Progenitor cell of endocrine pancreas (in vitro differentiated cells): ENCODE data around the gene HOXD4. TPM values are rescaled to one million over a fixed set of nuclear protein-coding genes. Genes with fewer than 3 reads are reported as not detected.

Experiments used
- DNase-seq: peaks from one replicate; pipeline ENCODE4 v3.0.0; 2021; ENCODE audit warnings: low spot score; ENCODE audit not compliant: unreplicated experiment
- H3K27ac Mint-ChIP-seq: 2 replicates; pipeline ENCODE4 v1.8.0; 2021; ENCODE audit warnings: mild to moderate bottlenecking, moderate library complexity, mixed read lengths
- H3K27me3 Mint-ChIP-seq: 2 replicates; pipeline ENCODE4 v1.8.0; 2021; ENCODE audit warnings: mixed read lengths
- H3K36me3 Mint-ChIP-seq: 2 replicates; pipeline ENCODE4 v1.8.0; 2022; ENCODE audit warnings: mixed read lengths; ENCODE audit not compliant: insufficient read depth
- H3K4me1 Mint-ChIP-seq: 2 replicates; pipeline ENCODE4 v1.8.0; 2021; ENCODE audit warnings: low read depth, mixed read lengths
- H3K4me3 Mint-ChIP-seq: 2 replicates; pipeline ENCODE4 v1.8.0; 2021; ENCODE audit warnings: low read depth, mild to moderate bottlenecking, moderate library complexity, mixed read lengths
- H3K9me3 Mint-ChIP-seq: 2 replicates; pipeline ENCODE4 v1.8.0; 2021; ENCODE audit warnings: low read depth, mixed read lengths
- total RNA-seq: library from RNA; stranded (reverse); gene quantifications from 2 replicates; pipeline ENCODE4 v1.2.1, GENCODE V29; 2021
- TF ChIP-seq, protein P1 (sequence below): fragments of 200-600 bp; sonication (generic); IDR thresholded peaks from one replicate; pipeline ENCODE4 v1.5.0; 2021; ENCODE audit warnings: antibody characterized with exemption, mild to moderate bottlenecking; ENCODE audit not compliant: unreplicated experiment

The HOXD4 gene
- total RNA-seq, 1 donor from 2014 or later: not detected

- Mint-ChIP-seq H3K4me3 (peak overlapping the region; percentile 32), H3K27me3 (peaks cover 89% of the 10 kb centered on the region), H3K27ac (no peak overlapping the region), H3K36me3 (no peaks in the 10 kb centered on the region), H3K4me1 (no peaks in the 10 kb centered on the region), H3K9me3 (no peaks in the 10 kb centered on the region)
- TF ChIP-seq, protein P1, sequence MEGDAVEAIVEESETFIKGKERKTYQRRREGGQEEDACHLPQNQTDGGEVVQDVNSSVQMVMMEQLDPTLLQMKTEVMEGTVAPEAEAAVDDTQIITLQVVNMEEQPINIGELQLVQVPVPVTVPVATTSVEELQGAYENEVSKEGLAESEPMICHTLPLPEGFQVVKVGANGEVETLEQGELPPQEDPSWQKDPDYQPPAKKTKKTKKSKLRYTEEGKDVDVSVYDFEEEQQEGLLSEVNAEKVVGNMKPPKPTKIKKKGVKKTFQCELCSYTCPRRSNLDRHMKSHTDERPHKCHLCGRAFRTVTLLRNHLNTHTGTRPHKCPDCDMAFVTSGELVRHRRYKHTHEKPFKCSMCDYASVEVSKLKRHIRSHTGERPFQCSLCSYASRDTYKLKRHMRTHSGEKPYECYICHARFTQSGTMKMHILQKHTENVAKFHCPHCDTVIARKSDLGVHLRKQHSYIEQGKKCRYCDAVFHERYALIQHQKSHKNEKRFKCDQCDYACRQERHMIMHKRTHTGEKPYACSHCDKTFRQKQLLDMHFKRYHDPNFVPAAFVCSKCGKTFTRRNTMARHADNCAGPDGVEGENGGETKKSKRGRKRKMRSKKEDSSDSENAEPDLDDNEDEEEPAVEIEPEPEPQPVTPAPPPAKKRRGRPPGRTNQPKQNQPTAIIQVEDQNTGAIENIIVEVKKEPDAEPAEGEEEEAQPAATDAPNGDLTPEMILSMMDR: peak; percentile 14
- no peak for DNase-seq
Measured at GRCh38 chr2:176130147-176130956, 21.0 kb upstream of the HOXD4 start.

DNA sequence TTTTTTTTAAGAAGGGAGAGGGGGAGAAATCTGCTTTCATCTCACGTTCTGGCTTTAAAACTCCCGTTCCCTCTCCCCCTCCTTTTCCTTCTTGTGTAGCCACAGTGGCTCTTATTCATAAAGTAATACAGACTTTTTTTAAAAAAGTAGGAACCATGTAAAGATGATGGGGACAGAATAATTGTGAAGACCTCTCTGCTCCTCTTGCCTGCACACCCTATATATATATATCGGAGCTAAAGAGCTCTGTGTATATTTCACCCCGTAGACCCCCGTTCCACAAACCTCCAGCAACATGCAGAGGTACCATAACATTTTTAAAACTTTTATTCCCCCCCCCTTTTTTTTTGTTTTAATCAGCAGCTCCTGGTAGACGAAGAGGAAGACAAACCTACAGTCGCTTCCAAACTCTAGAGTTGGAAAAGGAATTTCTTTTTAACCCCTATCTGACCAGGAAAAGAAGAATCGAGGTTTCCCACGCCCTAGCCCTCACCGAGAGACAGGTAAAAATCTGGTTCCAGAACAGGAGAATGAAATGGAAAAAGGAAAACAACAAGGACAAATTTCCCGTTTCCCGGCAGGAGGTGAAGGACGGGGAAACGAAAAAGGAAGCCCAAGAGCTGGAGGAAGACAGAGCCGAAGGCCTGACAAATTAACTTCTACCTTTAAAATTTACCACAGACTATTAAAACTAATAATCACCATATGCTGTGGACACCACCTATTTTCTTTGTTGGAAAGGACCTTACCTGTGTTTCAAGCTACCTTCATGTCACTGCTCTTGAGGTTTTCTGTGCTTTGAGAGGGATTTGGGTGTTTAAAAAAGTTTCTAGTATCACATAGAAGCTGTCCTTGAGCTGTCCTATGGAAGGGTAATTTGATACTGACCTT is 20.1 kb upstream of the HOXD4 start:
- Mint-ChIP-seq H3K4me3 (no peak overlapping the region), H3K27me3 (peaks cover 89% of the 10 kb centered on the region), H3K36me3 (no peaks in the 10 kb centered on the region), H3K27ac (peak overlapping the region; percentile 89), H3K9me3 (no peaks in the 10 kb centered on the region), H3K4me1 (no peaks in the 10 kb centered on the region)
- no peak for DNase-seq
- TF ChIP-seq, protein P1: no peak

- DNase-seq: no peak
- Mint-ChIP-seq H3K4me1 (no peaks in the 10 kb centered on the region), H3K4me3 (no peak overlapping the region), H3K9me3 (no peaks in the 10 kb centered on the region), H3K27ac (no peak overlapping the region), H3K36me3 (no peaks in the 10 kb centered on the region), H3K27me3 (peaks cover 86% of the 10 kb centered on the region)
- TF ChIP-seq, protein P1: no peak
Measured at GRCh38 chr2:176131848-176132158, 19.5 kb upstream of the HOXD4 start.

DNA sequence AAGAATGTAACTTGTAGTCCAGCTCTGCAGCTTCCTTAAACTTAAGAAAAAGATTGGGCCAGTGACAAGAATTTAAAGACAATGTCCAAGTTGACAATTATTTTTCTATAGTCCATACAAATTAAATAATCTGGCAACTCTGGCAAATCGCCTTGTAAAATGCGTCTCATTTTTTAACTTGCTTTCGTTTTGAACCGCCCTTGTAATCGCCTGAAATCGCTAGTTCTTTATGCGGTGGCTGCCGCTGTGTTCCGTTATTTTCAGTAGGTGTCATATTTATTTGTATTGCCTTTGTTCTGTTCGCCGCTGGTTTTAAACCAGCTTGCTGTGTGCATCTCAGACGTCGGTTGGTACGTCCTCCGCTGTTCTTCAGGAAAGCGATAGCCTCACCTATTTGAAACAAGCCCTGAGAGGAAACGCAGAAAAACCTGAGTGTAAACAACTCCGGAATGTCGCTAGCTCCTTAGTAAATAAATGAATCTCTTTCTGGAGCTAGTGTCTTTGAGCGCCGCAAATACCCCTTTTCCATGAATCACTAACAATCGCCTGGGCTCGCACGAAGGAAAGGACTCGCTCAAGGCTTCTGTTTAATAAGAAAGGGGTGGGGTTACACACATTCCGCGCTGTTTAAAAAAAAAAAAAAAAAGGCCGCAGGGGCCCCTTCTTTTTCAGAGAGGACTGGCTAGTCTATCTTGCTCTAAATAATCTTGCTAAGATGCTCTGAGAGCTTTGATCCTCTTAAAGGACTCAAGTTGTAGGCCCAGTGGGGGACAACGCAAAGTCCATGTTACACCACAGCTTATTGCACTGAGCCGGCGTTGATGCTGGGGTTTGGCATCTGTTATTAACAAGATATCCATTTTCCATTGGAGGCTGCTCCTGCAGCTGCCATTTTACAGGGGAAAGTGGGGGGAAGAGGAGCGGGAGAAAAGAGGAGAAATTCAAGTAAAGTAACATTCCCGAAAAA is 18.9 kb upstream of the HOXD4 start:
- TF ChIP-seq, protein P1: no peak
- no peak for DNase-seq
- Mint-ChIP-seq H3K4me1 (no peaks in the 10 kb centered on the region), H3K27me3 (peaks cover 86% of the 10 kb centered on the region), H3K9me3 (no peaks in the 10 kb centered on the region), H3K36me3 (no peaks in the 10 kb centered on the region), H3K4me3 (no peak overlapping the region), H3K27ac (peak overlapping the region; percentile 85)
